GM19035 (cell line): ENCODE measurements around the gene CRISP1.
"Not testable (repeated sequence)": the region's sequence is repeated elsewhere in the genome, so short reads cannot be mapped to it uniquely, and the experiment has no call there.

Source experiments
- ATAC-seq: cut with Tn5 transposase; IDR thresholded peaks from one replicate; pipeline ENCODE4 v1.9.1; 2021; ENCODE audit not compliant: unreplicated experiment

The CRISP1 gene

DNA sequence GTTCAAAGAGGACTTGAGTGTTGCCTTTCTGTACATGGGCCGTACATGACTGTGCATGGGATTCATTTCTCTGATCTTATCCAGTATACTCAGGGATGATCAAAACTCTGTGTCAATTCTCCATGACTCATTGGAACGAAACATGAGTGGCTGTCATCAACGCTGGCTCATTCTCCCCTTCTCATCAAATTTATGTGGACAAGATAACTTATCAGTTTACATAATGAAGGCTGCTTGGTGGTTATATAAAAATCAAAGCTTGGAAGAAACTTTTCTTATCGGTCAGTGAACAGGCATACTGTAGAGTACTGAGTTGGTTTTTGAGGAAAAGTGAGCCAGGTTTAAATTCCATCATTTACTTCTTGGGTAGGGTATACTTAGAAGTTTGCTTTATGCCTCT lies 24.9 kb downstream of the CRISP1 start:
- ATAC-seq: no peak

DNA sequence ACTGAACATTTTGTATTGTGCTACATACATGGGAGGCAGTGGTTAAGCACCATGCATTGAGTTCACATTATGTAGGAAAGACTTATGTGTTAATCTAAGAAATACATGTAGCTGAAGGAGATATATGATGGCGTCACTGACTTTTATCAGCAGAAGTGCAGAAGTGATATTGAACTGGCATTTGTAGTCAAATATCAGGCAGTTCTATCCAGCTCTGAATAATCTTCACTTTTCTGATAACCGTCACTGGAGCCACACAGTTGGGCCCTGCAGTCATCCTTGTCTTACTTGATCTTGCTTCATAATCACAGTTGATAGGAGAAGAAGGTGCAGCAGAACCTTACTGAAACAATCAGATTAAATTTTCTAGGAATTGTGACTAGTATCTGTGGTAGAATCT lies 26.4 kb downstream of the CRISP1 start:
- no peak for ATAC-seq

- ATAC-seq: no peak
Measured at GRCh38 chr6:49839162-49839561, 27.2 kb downstream of the CRISP1 start.

GRCh38 chr6:49835140-49835539 lies 31.2 kb downstream of the CRISP1 start:
- ATAC-seq: no peak

- ATAC-seq: no peak
Measured at GRCh38 chr6:49833386-49833785, 32.9 kb downstream of the CRISP1 start.

DNA sequence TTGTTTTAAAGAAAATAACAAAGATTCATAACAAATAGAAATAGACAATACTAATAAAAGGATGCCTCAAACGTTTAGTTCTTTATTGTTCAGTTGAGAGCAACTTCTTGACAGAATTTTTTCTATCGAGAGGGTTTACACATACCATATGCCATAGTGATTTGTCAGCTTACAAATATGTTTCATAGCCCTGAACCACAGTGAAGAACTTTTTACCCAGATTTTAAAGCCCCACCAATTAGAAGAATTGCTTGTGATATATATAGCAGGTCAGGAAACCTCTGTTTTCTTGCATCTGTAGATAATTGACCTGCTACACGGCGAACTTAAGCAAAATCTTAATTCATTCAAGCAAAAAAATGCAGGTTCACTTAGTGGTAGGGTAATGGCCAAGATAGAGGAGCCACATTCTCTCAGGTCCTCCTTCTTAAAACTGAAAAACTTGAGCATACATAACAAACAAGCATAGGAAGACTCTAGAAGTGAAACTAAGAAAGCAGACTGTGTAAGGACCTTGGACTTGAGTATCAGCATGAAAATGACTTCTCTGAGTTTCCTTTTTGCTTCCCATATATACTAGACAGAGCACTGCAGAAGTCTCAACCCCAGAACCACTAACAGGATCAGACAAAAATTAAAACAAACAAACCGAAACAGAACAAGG lies 39.5 kb downstream of the CRISP1 start:
- ATAC-seq: peak; percentile 94

GRCh38 chr6:49815166-49815565 lies 51.2 kb downstream of the CRISP1 start:
- ATAC-seq: no peak

- ATAC-seq: no peak
Measured at GRCh38 chr6:49813248-49813647, 53.1 kb downstream of the CRISP1 start.

DNA sequence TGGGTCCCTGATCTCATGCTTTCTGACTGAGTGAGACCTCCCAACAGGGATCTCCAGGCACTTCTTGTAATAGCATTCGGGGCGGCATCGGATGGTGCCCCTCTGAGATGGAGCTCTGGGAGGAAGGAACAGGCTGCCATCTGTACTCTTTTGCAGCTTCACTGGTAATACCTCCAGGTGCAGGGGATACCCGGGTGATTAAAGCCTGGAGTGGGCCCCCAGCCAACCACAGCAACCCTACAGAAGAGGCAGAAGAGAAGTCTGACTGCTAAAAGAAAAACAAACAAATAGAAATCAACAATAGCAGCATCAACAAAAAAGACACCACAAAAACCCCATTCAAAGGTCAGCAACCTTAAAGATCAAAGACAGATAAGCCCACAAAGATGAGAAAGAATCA lies 60.2 kb downstream of the CRISP1 start:
- ATAC-seq: no peak

- no peak for ATAC-seq
Measured at GRCh38 chr6:49805246-49805645, 61.1 kb downstream of the CRISP1 start.

- no peak for ATAC-seq
Measured at GRCh38 chr6:49801525-49801924, 64.8 kb downstream of the CRISP1 start.

GRCh38 chr6:49799090-49799489 lies 67.2 kb downstream of the CRISP1 start:
- no peak for ATAC-seq

DNA sequence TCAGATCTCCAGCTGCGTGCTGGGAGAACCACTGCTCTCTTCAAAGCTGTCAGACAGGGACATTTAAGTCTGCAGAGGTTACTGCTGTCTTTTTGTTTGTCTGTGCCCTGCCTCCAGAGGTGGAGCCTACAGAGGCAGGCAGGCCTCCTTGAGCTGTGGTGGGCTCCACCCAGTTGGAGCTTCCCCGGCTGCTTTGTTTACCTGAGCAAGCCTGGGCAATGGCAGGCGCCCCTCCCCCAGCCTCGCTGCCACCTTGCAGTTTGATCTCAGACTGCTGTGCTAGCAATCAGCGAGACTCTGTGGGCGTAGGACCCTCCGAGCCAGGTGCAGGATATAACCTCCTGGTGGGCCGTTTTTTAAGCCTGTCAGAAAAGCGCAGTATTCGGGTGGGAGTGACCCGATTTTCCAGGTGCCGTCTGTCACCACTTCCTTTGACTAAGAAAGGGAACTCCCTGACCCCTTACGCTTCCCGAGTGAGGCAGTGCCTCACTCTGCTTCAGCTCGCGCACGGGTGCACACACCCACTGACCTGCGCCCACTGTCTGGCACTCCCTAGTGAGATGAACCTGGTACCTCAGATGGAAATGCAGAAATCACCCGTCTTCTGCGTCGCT lies 69.4 kb downstream of the CRISP1 start:
- not testable (repeated sequence) for ATAC-seq

DNA sequence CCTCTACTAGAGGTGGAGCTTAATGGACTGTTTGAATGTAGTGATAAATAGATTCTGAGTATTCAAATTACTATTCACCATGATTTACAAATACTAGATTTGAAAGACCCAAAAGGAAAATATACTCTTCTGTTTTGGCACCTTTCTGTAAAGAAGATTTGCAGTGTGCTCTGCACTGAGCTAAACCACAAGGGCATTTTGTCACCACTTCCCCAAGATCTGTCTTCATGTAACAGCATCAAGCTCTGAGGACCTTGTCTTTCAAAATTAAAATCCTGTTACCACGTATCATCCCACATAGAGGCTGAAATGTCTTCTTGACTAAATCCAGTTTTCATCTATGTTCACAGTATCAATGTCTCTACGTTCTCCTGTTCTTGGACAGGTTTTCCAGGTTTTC lies 76.0 kb downstream of the CRISP1 start:
- ATAC-seq: no peak

DNA sequence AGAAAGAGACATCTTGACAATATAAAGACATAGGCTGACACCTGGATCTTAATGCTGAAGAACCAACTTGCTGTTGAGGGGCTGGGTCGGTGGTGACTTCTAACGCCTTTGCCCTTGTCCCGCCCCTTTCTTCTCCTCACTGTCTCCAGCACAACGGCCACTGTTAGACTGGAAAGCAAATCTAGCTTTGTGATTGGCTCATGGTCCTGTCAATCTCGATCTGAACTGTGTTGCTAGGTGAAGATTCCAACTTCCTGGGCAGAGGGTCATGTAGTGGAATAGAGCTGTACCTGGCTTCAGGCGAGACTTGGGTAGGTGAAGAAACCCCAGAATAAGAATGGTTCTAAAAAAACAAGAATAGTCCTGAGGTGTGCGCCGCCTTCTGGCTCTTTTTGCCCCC lies 79.2 kb downstream of the CRISP1 start, which contains the start of gene PGK2:
PGK2 (minus strand) TSS at position 110 of the 400 bp plus-strand sequence; CDS start at position 12, 98 bp downstream.
- ATAC-seq: no peak

- ATAC-seq: no peak
Measured at GRCh38 chr6:49784272-49784671, 82.1 kb downstream of the CRISP1 start.
